IPS DF 19.7 (cell line): Measurements from ENCODE around the gene OR6C70.
"Not testable (repeated sequence)": the region's sequence is repeated elsewhere in the genome, so short reads cannot be mapped to it uniquely, and the experiment has no call there.

ENCODE experiments used
- DNase-seq: peaks from one replicate; pipeline ENCODE4 v3.0.0-alpha.2; 2013; ENCODE audit warnings: low read depth, low spot score

OR6C70 gene

GRCh38 chr12:55470088-55470829 lies at the start of gene OR6C70:
OR6C70 (minus strand) TSS chr12:55470138; CDS start chr12:55470138, 0 bp downstream.
- DNase-seq = no peak

GRCh38 chr12:55516391-55516790 lies 46.5 kb upstream of the OR6C70 start:
- no peak for DNase-seq

GRCh38 chr12:55515696-55516095 lies 45.8 kb upstream of the OR6C70 start:
- no peak for DNase-seq

- DNase-seq = no peak
These were observed 31.7 kb upstream of the OR6C70 start for GRCh38 chr12:55501601-55502000.

- no peak for DNase-seq
These were observed 29.9 kb upstream of the OR6C70 start for GRCh38 chr12:55499810-55500252.

- DNase-seq = no peak
These were observed 29.3 kb upstream of the OR6C70 start for GRCh38 chr12:55499231-55499630.

- no peak for DNase-seq
These were observed 25.6 kb upstream of the OR6C70 start for GRCh38 chr12:55495490-55495889.

- no peak for DNase-seq
These were observed 22.1 kb upstream of the OR6C70 start, which contains the start of gene OR6C68 for GRCh38 chr12:55492078-55492477. OR6C68 (plus strand) TSS chr12:55492378; CDS start chr12:55492378, 0 bp downstream.

- not testable (repeated sequence) for DNase-seq
These were observed 14.3 kb upstream of the OR6C70 start for GRCh38 chr12:55484284-55484683.

- not testable (repeated sequence) for DNase-seq
These were observed 9.2 kb upstream of the OR6C70 start for GRCh38 chr12:55479136-55479535.

- DNase-seq = no peak
These were observed 2.3 kb upstream of the OR6C70 start for GRCh38 chr12:55472264-55472663.

- DNase-seq = no peak
These were observed 647 bp downstream of the OR6C70 start for GRCh38 chr12:55469291-55469690.

- no peak for DNase-seq
These were observed 2.1 kb downstream of the OR6C70 start for GRCh38 chr12:55467836-55468235.

GRCh38 chr12:55464926-55465325 lies 5.0 kb downstream of the OR6C70 start:
- not testable (repeated sequence) for DNase-seq

GRCh38 chr12:55448825-55449224 lies 21.1 kb downstream of the OR6C70 start:
- no peak for DNase-seq

GRCh38 chr12:55446326-55446725 lies 23.6 kb downstream of the OR6C70 start:
- no peak for DNase-seq

- DNase-seq = no peak
These were observed 24.6 kb downstream of the OR6C70 start for GRCh38 chr12:55445357-55445756.

- no peak for DNase-seq
These were observed 26.2 kb downstream of the OR6C70 start, which contains the start of gene OR6C2 for GRCh38 chr12:55443776-55444175. OR6C2 (plus strand) TSS chr12:55444076; CDS start chr12:55452214, 8,138 bp downstream.

GRCh38 chr12:55441233-55441632 lies 28.7 kb downstream of the OR6C70 start:
- not testable (repeated sequence) for DNase-seq

GRCh38 chr12:55428331-55429243 lies 41.4 kb downstream of the OR6C70 start:
- DNase-seq = no peak

- DNase-seq = no peak
These were observed 44.0 kb downstream of the OR6C70 start, which contains the start of gene OR6C76 for GRCh38 chr12:55425954-55426353. OR6C76 (plus strand) TSS chr12:55426254; CDS start chr12:55426254, 0 bp downstream.

GRCh38 chr12:55420307-55420962 lies 49.5 kb downstream of the OR6C70 start:
- DNase-seq = no peak
